DND-41 (cell line): ENCODE measurements around the gene KCNAB2.

Experiments
- CTCF ChIP-seq: IDR thresholded peaks from 2 replicates; pipeline ENCODE4 v1.5.1; 2012; ENCODE audit warnings: borderline replicate concordance, low read length, moderate library complexity, mild to moderate bottlenecking; ENCODE audit not compliant: poor library complexity, severe bottlenecking; ENCODE audit errors: extremely low read depth
- EZH2 ChIP-seq: IDR thresholded peaks from 3 replicates; pipeline ENCODE4 v1.6.1; 2012; ENCODE audit warnings: borderline replicate concordance, low read depth, mild to moderate bottlenecking, moderate library complexity, low read length, inconsistent platforms; ENCODE audit not compliant: severe bottlenecking

DNA sequence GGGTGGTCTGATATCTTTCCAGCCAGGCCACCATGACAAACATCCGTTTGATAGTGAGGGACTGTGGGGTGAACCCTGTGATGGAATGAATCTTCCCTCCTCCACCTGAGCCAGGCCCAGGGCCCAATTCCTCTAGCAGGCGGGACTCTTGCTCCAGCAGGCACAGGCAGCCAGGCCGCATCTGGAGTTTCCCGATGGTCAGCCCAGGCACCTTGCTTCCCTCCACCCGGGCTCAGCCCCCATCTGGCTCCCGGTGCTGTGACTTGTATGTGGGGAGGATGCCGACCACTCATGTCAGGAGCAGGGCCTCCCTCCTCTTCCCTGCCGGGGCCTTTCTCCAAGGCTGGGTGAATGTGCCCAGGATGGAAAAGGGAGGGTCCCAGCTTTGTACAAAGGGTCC, 21.0 kb downstream of the KCNAB2 start:
- TF ChIP-seq CTCF (no peak), EZH2 (no peak)
